Activated CD8-positive, alpha-beta memory T cell treated with anti-CD3 and anti-CD28 coated beads, Interleukin-2, amount 50 U/mL, for 24 hours (primary cell): ENCODE measurements around the gene DPEP2.
"Not testable (repeated sequence)": the region's sequence is repeated elsewhere in the genome, so short reads cannot be mapped to it uniquely, and the experiment has no call there.

Experiments used
- DNase-seq: peaks from one replicate; pipeline ENCODE4 v3.0.0-alpha.2; 2020; ENCODE audit errors: extremely low read depth

DPEP2 gene

GRCh38 chr16:67976205-67976604, 23.1 kb downstream of the DPEP2 start:
- DNase-seq: no peak

- DNase-seq: no peak
These were observed 23.8 kb downstream of the DPEP2 start for GRCh38 chr16:67975321-67976105.

GRCh38 chr16:67972285-67972684, 27.0 kb downstream of the DPEP2 start:
- not testable (repeated sequence) for DNase-seq

- no peak for DNase-seq
These were observed 28.2 kb downstream of the DPEP2 start for GRCh38 chr16:67971111-67971510.

- no peak for DNase-seq
These were observed 29.8 kb downstream of the DPEP2 start for GRCh38 chr16:67969254-67970039.

GRCh38 chr16:67968400-67969253, 30.7 kb downstream of the DPEP2 start, which contains the start of gene SLC12A4:
Gene SLC12A4 (minus strand): TSS chr16:67968637. CDS start chr16:67968553, 84 bp downstream.
- DNase-seq: peak; percentile 63

GRCh38 chr16:67967958-67968399, 31.3 kb downstream of the DPEP2 start:
- no peak for DNase-seq

GRCh38 chr16:67967183-67967957, 31.9 kb downstream of the DPEP2 start:
- DNase-seq: no peak

- DNase-seq: no peak
These were observed 32.6 kb downstream of the DPEP2 start for GRCh38 chr16:67966549-67967182.

- DNase-seq: no peak
These were observed 33.4 kb downstream of the DPEP2 start for GRCh38 chr16:67965668-67966548.

GRCh38 chr16:67964477-67965131, 34.7 kb downstream of the DPEP2 start:
- no peak for DNase-seq

- DNase-seq: no peak
These were observed 35.5 kb downstream of the DPEP2 start for GRCh38 chr16:67963662-67964321.

- DNase-seq: no peak
These were observed 36.0 kb downstream of the DPEP2 start for GRCh38 chr16:67963292-67963661.

- DNase-seq: no peak
These were observed 37.1 kb downstream of the DPEP2 start for GRCh38 chr16:67962135-67962534.

- DNase-seq: no peak
These were observed 37.7 kb downstream of the DPEP2 start for GRCh38 chr16:67961551-67961957.

GRCh38 chr16:67959536-67960329, 39.6 kb downstream of the DPEP2 start:
- DNase-seq: no peak

- no peak for DNase-seq
These were observed 41.7 kb downstream of the DPEP2 start for GRCh38 chr16:67957622-67958021.
